ENCODE data around the gene CFAP77.

DNA sequence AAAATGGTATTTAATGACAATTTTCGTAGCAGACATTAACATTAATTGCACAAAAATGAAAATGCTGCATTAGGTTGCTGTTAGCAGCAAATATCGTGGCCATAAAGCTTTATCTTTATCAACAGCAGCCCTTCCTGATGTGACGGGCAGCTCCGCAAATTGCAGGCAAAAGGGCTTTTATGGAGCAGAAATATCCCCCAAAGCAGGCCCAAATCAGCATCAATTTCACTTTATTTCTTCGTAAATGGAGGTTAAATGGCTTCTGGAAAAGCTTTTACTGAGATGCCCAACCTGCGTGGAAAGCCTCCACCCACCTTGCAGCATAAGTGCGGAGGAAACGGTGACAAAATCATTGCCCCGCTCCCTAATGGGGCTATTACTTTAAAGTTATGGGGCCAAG is 94.5 kb downstream of the CFAP77 start:
- TF ChIP-seq, protein P1, sequence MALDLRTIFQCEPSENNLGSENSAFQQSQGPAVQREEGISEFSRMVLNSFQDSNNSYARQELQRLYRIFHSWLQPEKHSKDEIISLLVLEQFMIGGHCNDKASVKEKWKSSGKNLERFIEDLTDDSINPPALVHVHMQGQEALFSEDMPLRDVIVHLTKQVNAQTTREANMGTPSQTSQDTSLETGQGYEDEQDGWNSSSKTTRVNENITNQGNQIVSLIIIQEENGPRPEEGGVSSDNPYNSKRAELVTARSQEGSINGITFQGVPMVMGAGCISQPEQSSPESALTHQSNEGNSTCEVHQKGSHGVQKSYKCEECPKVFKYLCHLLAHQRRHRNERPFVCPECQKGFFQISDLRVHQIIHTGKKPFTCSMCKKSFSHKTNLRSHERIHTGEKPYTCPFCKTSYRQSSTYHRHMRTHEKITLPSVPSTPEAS (tag by site-specific recombination; IDR thresholded peaks at IDR 0.05), result no peak
- TF ChIP-seq, protein P2, sequence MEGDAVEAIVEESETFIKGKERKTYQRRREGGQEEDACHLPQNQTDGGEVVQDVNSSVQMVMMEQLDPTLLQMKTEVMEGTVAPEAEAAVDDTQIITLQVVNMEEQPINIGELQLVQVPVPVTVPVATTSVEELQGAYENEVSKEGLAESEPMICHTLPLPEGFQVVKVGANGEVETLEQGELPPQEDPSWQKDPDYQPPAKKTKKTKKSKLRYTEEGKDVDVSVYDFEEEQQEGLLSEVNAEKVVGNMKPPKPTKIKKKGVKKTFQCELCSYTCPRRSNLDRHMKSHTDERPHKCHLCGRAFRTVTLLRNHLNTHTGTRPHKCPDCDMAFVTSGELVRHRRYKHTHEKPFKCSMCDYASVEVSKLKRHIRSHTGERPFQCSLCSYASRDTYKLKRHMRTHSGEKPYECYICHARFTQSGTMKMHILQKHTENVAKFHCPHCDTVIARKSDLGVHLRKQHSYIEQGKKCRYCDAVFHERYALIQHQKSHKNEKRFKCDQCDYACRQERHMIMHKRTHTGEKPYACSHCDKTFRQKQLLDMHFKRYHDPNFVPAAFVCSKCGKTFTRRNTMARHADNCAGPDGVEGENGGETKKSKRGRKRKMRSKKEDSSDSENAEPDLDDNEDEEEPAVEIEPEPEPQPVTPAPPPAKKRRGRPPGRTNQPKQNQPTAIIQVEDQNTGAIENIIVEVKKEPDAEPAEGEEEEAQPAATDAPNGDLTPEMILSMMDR (tag by site-specific recombination; IDR thresholded peaks at IDR 0.05), result no peak
- no peak for TF ChIP-seq GLIS1 (tag by site-specific recombination; IDR thresholded peaks at IDR 0.05)
- no peak for TF ChIP-seq HOXD13 (CRISPR knock-in tag; IDR thresholded peaks at IDR 0.05; ENCODE audit: borderline replicate concordance)
- no peak for TF ChIP-seq ZNF211 (tag by site-specific recombination; IDR thresholded peaks at IDR 0.05; ENCODE audit: low read depth)
- TF ChIP-seq PRDM1 (tag by site-specific recombination; IDR thresholded peaks at IDR 0.05), result no peak
- no peak for TF ChIP-seq ZNF121 (tag by site-specific recombination; IDR thresholded peaks at IDR 0.05)
- TF ChIP-seq ZFP37 (tag by site-specific recombination; IDR thresholded peaks at IDR 0.05), result no peak
- no peak for TF ChIP-seq MZF1 (tag by site-specific recombination; IDR thresholded peaks at IDR 0.05; ENCODE audit: borderline replicate concordance)
- TF ChIP-seq ZNF707 (tag by site-specific recombination; IDR thresholded peaks at IDR 0.05), result no peak
- TF ChIP-seq, protein P3, sequence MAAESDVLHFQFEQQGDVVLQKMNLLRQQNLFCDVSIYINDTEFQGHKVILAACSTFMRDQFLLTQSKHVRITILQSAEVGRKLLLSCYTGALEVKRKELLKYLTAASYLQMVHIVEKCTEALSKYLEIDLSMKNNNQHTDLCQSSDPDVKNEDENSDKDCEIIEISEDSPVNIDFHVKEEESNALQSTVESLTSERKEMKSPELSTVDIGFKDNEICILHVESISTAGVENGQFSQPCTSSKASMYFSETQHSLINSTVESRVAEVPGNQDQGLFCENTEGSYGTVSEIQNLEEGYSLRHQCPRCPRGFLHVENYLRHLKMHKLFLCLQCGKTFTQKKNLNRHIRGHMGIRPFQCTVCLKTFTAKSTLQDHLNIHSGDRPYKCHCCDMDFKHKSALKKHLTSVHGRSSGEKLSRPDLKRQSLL (tag by site-specific recombination; IDR thresholded peaks at IDR 0.05), result no peak
- TF ChIP-seq ZNF776 (tag by site-specific recombination; IDR thresholded peaks at IDR 0.05; ENCODE audit: borderline replicate concordance), result no peak
- TF ChIP-seq ZNF544 (tag by site-specific recombination; IDR thresholded peaks at IDR 0.05), result no peak
- no peak for TF ChIP-seq ZNF248 (tag by site-specific recombination; IDR thresholded peaks at IDR 0.05)
